CD4-positive, alpha-beta T cell (primary cell): ENCODE measurements around the gene PAPLN. TPM values are rescaled to one million over a fixed set of nuclear protein-coding genes. Genes with fewer than 3 reads are reported as not detected.
"Not testable (repeated sequence)": the region's sequence is repeated elsewhere in the genome, so short reads cannot be mapped to it uniquely, and the experiment has no call there.

Experiments
- ATAC-seq: fragments of 200-7000 bp; cut with Tn5 transposase; one replicate; pipeline ENCODE4 v1.10.0; 2022; ENCODE audit warnings: mild to moderate bottlenecking; ENCODE audit not compliant: poor library complexity
- CTCF ChIA-PET: fragments of 350-600 bp; sonication (Branson Sonifier 250); formaldehyde crosslinking; loops from one replicate; lab custom pipeline; 2021; ENCODE audit warnings: antibody characterized with exemption, inconsistent platforms; lab: Charles Lee
- POLR2A ChIA-PET: fragments of 350-600 bp; sonication (Branson Sonifier 250); formaldehyde crosslinking; loops from one replicate; lab custom pipeline; 2021; ENCODE audit warnings: antibody characterized with exemption, inconsistent platforms; lab: Charles Lee
- DNase-seq, 14 experiments: peaks; one replicate each; pipeline ENCODE4 v3.0.0-alpha.2; 2013 to 2020; ENCODE audit warnings: mixed read lengths in 2 of 14
- H3K27ac ChIP-seq, 2 donors: one replicate each; pipeline versions ENCODE4 v1.5.1 to v1.7.0; 2013; ENCODE audit warnings: low read length in 2 of 2, low read depth in 1 of 2, mild to moderate bottlenecking in 1 of 2
- H3K27me3 ChIP-seq, 2 experiments: 1 replicate in 1 of 2; 2 replicates in 1 of 2; pipeline versions ENCODE4 v1.6.1 to v1.7.0; 2013; ENCODE audit warnings: low read length in 2 of 2, control low read depth in 1 of 2, mild to moderate bottlenecking in 1 of 2, moderate library complexity in 1 of 2; ENCODE audit not compliant: insufficient read depth in 2 of 2, control insufficient read depth in 1 of 2
- H3K36me3 ChIP-seq: one replicate; pipeline ENCODE4 v1.6.1; 2013; ENCODE audit warnings: low read length, control low read depth; ENCODE audit not compliant: insufficient read depth
- H3K4me1 ChIP-seq: one replicate; pipeline ENCODE4 v1.6.1; 2013; ENCODE audit warnings: low read length, control low read depth; ENCODE audit not compliant: insufficient read depth
- H3K4me3 ChIP-seq: one replicate; pipeline ENCODE4 v1.5.1; 2013; ENCODE audit warnings: mild to moderate bottlenecking, low read length, moderate library complexity
- H3K9me3 ChIP-seq, 2 experiments: 1 replicate in 1 of 2; 2 replicates in 1 of 2; pipeline versions ENCODE4 v1.6.1 to v1.7.0; 2013; ENCODE audit warnings: low read length in 2 of 2, mild to moderate bottlenecking in 2 of 2, control low read depth in 1 of 2, moderate library complexity in 1 of 2; ENCODE audit not compliant: control insufficient read depth in 1 of 2, insufficient read depth in 1 of 2
- H3K27ac Mint-ChIP-seq: one replicate; pipeline ENCODE4 v1.8.0; 2020; ENCODE audit warnings: mixed read lengths
- H3K27me3 Mint-ChIP-seq: one replicate; pipeline ENCODE4 v1.8.0; 2021; ENCODE audit warnings: mixed read lengths
- H3K36me3 Mint-ChIP-seq: one replicate; pipeline ENCODE4 v1.8.0; 2021; ENCODE audit warnings: low read depth, mixed read lengths
- H3K4me1 Mint-ChIP-seq: one replicate; pipeline ENCODE4 v1.8.0; 2021; ENCODE audit warnings: low read depth, mixed read lengths
- H3K4me3 Mint-ChIP-seq: one replicate; pipeline ENCODE4 v1.8.0; 2020; ENCODE audit warnings: mild to moderate bottlenecking, mixed read lengths
- H3K9me3 Mint-ChIP-seq: one replicate; pipeline ENCODE4 v1.8.0; 2020; ENCODE audit warnings: mixed read lengths
- CTCF ChIP-seq: fragments of 200-600 bp; IDR thresholded peaks from one replicate; pipeline ENCODE4 v1.8.0; 2022; ENCODE audit warnings: antibody characterized with exemption, mild to moderate bottlenecking
- intact Hi-C, 2 experiments: fragments of 100-400 bp; cut with DNase I in 1 of 2; cut with micrococcal nuclease in 1 of 2; formaldehyde crosslinking; loops; one replicate each; pipeline versions ENCODE4 v1.15.1 to v1.9.0; 2023 to 2025; cut with DNase I, micrococcal nuclease
- total RNA-seq, 174 experiments: library from RNA in 2 of 174; stranded (reverse) in 2 of 174; gene quantifications; one replicate each; pipeline ENCODE4 v1.2.3 and lab custom pipeline; 2021 to 2026

Gene PAPLN
- total RNA-seq, 2 experiments from 2014 or later, result 0.05 to 0.14 TPM

GRCh38 chr14:73307261-73307660, 70.0 kb downstream of the PAPLN start:
- intact Hi-C loops, result no loop called here
- Histone ChIP-seq H3K4me3 (no peak overlapping the region), H3K27me3 (no peaks in the 10 kb centered on the region), H3K9me3 (no peaks in the 10 kb centered on the region), H3K36me3 (peaks cover 3% of the 10 kb centered on the region), H3K27ac (no peak overlapping the region), H3K4me1 (peaks cover 2% of the 10 kb centered on the region)
- DNase-seq, result no peak
- CTCF ChIA-PET, result no interaction called here
- H3K27ac Mint-ChIP-seq, result no peak overlapping the region
- POLR2A ChIA-PET, result no interaction called here
- no peaks in the 10 kb centered on the region for H3K9me3 Mint-ChIP-seq
- TF ChIP-seq CTCF, result no peak
- no peaks in the 10 kb centered on the region for H3K27me3 Mint-ChIP-seq
- no peak overlapping the region for H3K4me3 Mint-ChIP-seq
- H3K4me1 Mint-ChIP-seq, result peaks cover 6% of the 10 kb centered on the region
- ATAC-seq, result no peak
- H3K36me3 Mint-ChIP-seq, result no peaks in the 10 kb centered on the region

- H3K27me3 ChIP-seq, POLR2A ChIA-PET, H3K4me3 Mint-ChIP-seq, H3K9me3 ChIP-seq, H3K36me3 ChIP-seq, H3K4me3 ChIP-seq, CTCF ChIA-PET, intact Hi-C loops, H3K9me3 Mint-ChIP-seq, ATAC-seq, H3K27ac ChIP-seq, H3K4me1 ChIP-seq, H3K27me3 Mint-ChIP-seq, H3K4me1 Mint-ChIP-seq, DNase-seq, H3K27ac Mint-ChIP-seq, H3K36me3 Mint-ChIP-seq: not testable (repeated sequence)
Measured at GRCh38 chr14:73309207-73309606, 71.9 kb downstream of the PAPLN start.

GRCh38 chr14:73311708-73312030, 74.4 kb downstream of the PAPLN start:
- H3K36me3 Mint-ChIP-seq, result peaks cover 4% of the 10 kb centered on the region
- Histone ChIP-seq H3K9me3 (no peaks in the 10 kb centered on the region), H3K4me3 (no peak overlapping the region), H3K4me1 (peaks cover 4% of the 10 kb centered on the region), H3K27me3 (no peaks in the 10 kb centered on the region), H3K27ac (no peak overlapping the region), H3K36me3 (no peaks in the 10 kb centered on the region)
- no peak for ATAC-seq
- no peak for DNase-seq
- no peaks in the 10 kb centered on the region for H3K27me3 Mint-ChIP-seq
- H3K4me1 Mint-ChIP-seq, result peaks cover 6% of the 10 kb centered on the region
- ChIA-PET CTCF (no interaction called here), POLR2A (no interaction called here)
- intact Hi-C loops, result no loop called here
- H3K4me3 Mint-ChIP-seq, result no peak overlapping the region
- no peaks in the 10 kb centered on the region for H3K9me3 Mint-ChIP-seq
- no peak overlapping the region for H3K27ac Mint-ChIP-seq
- no peak for TF ChIP-seq CTCF

DNA sequence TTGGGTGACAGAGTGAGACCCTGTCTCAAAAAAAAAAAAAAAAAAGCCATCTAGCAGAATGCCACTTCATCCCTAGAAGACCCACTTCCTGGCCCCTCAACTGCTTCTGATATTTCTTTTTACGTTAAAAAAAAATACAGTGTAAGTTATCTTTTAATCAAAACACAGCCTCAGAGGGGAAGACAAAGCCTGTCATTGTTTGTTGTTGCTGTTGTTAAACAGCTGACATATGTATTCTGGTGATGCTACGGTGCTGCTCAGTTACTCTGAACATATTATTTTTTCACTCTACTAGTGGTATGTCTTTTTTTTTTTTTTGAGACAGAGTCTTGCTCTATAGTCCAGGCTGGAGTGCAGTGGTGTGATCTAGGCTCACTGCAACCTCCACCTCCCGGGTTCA, 75.4 kb downstream of the PAPLN start:
- no peak overlapping the region for H3K27ac Mint-ChIP-seq
- DNase-seq, result no peak

More for the DNA sequence above, 75.4 kb downstream of the PAPLN start:
- Histone ChIP-seq H3K27ac (no peak overlapping the region), H3K4me3 (no peak overlapping the region), H3K4me1 (peaks cover 4% of the 10 kb centered on the region), H3K9me3 (no peaks in the 10 kb centered on the region), H3K27me3 (no peaks in the 10 kb centered on the region), H3K36me3 (no peaks in the 10 kb centered on the region)
- peaks cover 4% of the 10 kb centered on the region for H3K36me3 Mint-ChIP-seq
- CTCF ChIA-PET, result no interaction called here
- ATAC-seq, result no peak
- H3K4me1 Mint-ChIP-seq, result peaks cover 6% of the 10 kb centered on the region
- intact Hi-C loops, result no loop called here
- no peak overlapping the region for H3K4me3 Mint-ChIP-seq
- H3K9me3 Mint-ChIP-seq, result no peaks in the 10 kb centered on the region
- POLR2A ChIA-PET, result no interaction called here
- no peaks in the 10 kb centered on the region for H3K27me3 Mint-ChIP-seq
- no peak for TF ChIP-seq CTCF
